AG04450 (cell line): ENCODE data around the gene PAM16. TPM values are rescaled to one million over a fixed set of nuclear protein-coding genes. Genes with fewer than 3 reads are reported as not detected.

Source experiments
- CTCF ChIA-PET: fragments of 300-600, 350-600 bp; formaldehyde crosslinking; extraction: SDS; loops from one replicate; lab custom pipeline; 2022; ENCODE audit warnings: antibody characterized with exemption, inconsistent platforms; lab: Charles Lee
- POLR2A ChIA-PET: fragments of 350-600 bp; formaldehyde crosslinking; extraction: SDS; loops from one replicate; lab custom pipeline; 2021; ENCODE audit warnings: antibody characterized with exemption, inconsistent platforms; lab: Yijun Ruan, JAX
- DNase-seq: peaks from one replicate; pipeline ENCODE4 v3.0.0-alpha.2; 2011; ENCODE audit warnings: low read depth, low spot score
- H3K27ac ChIP-seq: one replicate; pipeline ENCODE4 v1.5.1; 2012; ENCODE audit warnings: low read depth, low read length, control low read depth
- H3K27me3 ChIP-seq: one replicate; pipeline ENCODE4 v1.6.0; 2012; ENCODE audit warnings: low read length; ENCODE audit not compliant: control insufficient read depth, insufficient read depth
- H3K4me3 ChIP-seq: 2 replicates; pipeline ENCODE4 v1.5.1; 2011; ENCODE audit warnings: mild to moderate bottlenecking, low read depth, low read length, control low read depth
- H3K9me3 ChIP-seq: 2 replicates; pipeline ENCODE4 v1.5.1; 2012; ENCODE audit warnings: low read length; ENCODE audit not compliant: control insufficient read depth, insufficient read depth
- CTCF ChIP-seq: IDR thresholded peaks from 2 replicates; pipeline ENCODE4 v1.5.1; 2011; ENCODE audit warnings: low read depth, low read length, control low read depth, inconsistent platforms
- polyA plus RNA-seq: library from polyadenylated mRNA; depleted of rRNA; stranded (reverse); fragments of >200 nt; gene quantifications from 2 replicates; pipeline ENCODE4 v1.2.3, GENCODE V29; 2011

Gene PAM16
- polyA plus RNA-seq, 1 experiment, result 18.4 TPM

- CTCF ChIA-PET, result interaction anchor here (0.8 to 5.3 kb wide), 11 partner anchors 9 to 58 kb away, joined by 3 to 132 read pairs (median 5); partner anchors contain the start of gene VASN
Measured at GRCh38 chr16:4359914-4360313, 8.8 kb upstream of the PAM16 start.

GRCh38 chr16:4358831-4359561 is 7.9 kb upstream of the PAM16 start:
- no peak for DNase-seq
- CTCF ChIA-PET, result interaction anchor here (0.6 to 5.3 kb wide), 18 partner anchors 8 to 59 kb away, joined by 3 to 132 read pairs (median 4); partner anchors contain the start of genes PAM16 and VASN
- Histone ChIP-seq H3K9me3 (no peaks in the 10 kb centered on the region; the same call in 1 of the 2 replicates), H3K27ac (no peak overlapping the region), H3K4me3 (no peak overlapping the region), H3K27me3 (no peaks in the 10 kb centered on the region)
- POLR2A ChIA-PET, result interaction anchor here (0.7 kb wide), 1 partner anchor 44 kb away, joined by 3 read pairs; no protein-coding TSS in a partner anchor
- TF ChIP-seq CTCF, result peak; percentile 86

More at GRCh38 chr16:4359914-4360313, 8.8 kb upstream of the PAM16 start:
- H3K27me3 ChIP-seq, result no peaks in the 10 kb centered on the region
- H3K27ac ChIP-seq, result no peak overlapping the region
- TF ChIP-seq CTCF, result no peak
- no peak overlapping the region for H3K4me3 ChIP-seq
- DNase-seq, result no peak
- POLR2A ChIA-PET, result interaction anchor here (0.7 kb wide), 1 partner anchor 43 kb away, joined by 3 read pairs; no protein-coding TSS in a partner anchor
- no peaks in the 10 kb centered on the region; the same call in 1 of the 2 replicates for H3K9me3 ChIP-seq

- no peaks in the 10 kb centered on the region for H3K27me3 ChIP-seq
- no peak overlapping the region for H3K4me3 ChIP-seq
- ChIA-PET CTCF (interaction anchor here (0.6 to 5.3 kb wide), 4 partner anchors 35 to 1283 kb away, joined by 3 to 132 read pairs (median 6); no protein-coding TSS in a partner anchor), POLR2A (no interaction called here)
- no peak overlapping the region for H3K27ac ChIP-seq
- DNase-seq, result no peak
- H3K9me3 ChIP-seq, result no peaks in the 10 kb centered on the region; the same call in 1 of the 2 replicates
- no peak for TF ChIP-seq CTCF
Measured at GRCh38 chr16:4358236-4358635, 7.1 kb upstream of the PAM16 start.

- no peak for DNase-seq
- no peak overlapping the region for H3K4me3 ChIP-seq
- H3K27me3 ChIP-seq, result no peaks in the 10 kb centered on the region
- TF ChIP-seq CTCF, result no peak
- no peak overlapping the region for H3K27ac ChIP-seq
- ChIA-PET POLR2A (no interaction called here), CTCF (interaction anchor here (1.6 to 2.2 kb wide), 2 partner anchors 46 to 47 kb away, joined by 4 to 7 read pairs; no protein-coding TSS in a partner anchor)
- H3K9me3 ChIP-seq, result no peaks in the 10 kb centered on the region; the same call in 1 of the 2 replicates
Measured at GRCh38 chr16:4356820-4357219, 5.7 kb upstream of the PAM16 start.
